HG03159 (cell line): Measurements from ENCODE around the gene COA8.

Source experiments
- ATAC-seq: cut with Tn5 transposase; IDR thresholded peaks from one replicate; pipeline ENCODE4 v1.9.1; 2021; ENCODE audit warnings: mild to moderate bottlenecking, moderate library complexity; ENCODE audit not compliant: unreplicated experiment

The COA8 gene

DNA sequence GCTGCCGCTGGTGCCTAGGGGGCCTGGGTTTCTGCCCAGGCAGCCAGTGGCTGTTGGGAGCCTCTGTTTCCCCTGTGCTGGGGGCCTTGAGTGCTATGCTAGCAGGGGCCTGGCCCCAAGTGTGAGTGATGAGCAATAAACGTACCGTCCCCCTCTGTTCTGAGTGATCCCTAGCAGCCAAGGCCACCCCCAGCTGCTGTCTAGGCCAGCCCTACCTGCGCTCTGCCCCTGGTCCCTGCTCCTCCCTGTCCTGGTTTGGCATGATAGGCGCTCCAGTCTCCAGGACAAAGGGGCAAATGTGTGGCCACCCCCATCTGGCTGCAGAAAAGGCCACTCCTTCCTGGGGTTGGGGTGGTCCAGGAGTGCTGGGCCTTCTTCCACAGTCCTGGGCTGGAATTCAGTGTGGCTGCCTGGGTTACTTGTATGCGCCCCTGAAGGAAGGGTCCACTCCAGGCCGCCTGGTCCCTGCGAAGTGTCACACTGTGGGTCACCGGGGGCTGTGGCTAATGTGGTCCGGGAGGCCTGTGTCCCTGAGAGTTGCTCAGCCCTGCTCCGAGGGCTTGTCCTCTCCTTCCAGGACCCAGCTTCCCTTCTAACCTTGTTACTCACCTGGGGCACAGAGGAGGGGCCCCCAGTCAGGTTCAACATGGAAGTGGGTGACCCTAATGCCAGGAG, 26.7 kb upstream of the COA8 start:
- no peak for ATAC-seq

DNA sequence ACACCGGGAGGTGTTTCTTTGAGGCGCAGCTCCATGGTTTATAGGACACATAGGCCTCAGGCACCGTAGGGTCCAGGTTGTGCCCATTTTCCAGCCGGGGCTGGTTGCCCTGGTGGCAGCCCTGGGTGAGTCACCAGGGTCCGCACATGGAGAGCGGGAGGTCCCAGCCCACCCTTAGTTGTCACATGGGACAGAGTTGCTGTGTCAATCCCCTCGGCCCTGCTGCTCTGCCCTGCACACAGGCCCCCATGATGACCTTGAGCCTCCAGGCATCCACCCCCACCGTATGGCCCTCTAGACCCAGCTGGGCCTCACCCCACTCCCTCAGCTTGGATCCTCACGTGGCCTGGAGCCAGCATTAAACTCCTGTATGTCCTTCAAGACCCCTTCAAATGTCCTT, 26.1 kb upstream of the COA8 start:
- no peak for ATAC-seq

DNA sequence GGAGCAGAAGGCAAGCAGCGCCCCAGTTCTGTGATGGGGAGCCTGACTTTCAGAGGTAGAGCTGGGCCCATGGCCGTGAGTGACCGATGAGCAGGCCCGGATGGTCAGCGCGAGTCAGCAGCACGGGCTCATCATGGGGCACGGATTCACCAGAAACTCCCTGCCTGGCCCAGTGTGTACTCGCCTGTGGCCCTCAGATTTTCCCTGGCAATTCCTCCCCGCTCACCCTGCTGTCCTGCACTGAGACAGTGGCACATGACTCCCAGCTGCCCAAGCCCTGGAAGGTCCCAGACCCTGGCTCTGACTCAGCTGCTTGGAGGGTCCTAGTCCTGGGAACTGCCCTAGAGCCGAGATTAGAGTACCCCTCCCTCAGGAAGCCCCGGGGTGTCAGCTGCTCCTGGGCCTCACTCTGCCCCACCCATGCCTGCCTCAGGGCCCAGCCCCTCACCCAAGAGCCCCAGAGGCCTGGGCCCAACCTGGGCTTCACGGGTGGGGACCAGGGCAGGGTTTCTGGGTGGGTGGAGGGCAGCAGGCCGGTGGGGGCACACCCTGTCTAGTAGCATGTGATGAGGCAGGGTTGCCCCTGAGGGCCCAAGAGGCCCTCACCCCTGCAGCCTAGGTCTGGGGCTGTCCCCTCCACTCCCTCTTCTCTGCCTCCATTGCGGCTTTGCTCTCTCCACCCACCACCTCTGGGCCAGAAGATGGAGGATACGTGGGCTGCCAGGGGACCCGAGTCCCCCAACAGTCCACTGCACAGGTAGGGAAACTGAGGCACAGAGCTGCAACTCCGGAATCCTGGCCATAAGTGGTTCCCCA, 25.4 kb upstream of the COA8 start:
- no peak for ATAC-seq

DNA sequence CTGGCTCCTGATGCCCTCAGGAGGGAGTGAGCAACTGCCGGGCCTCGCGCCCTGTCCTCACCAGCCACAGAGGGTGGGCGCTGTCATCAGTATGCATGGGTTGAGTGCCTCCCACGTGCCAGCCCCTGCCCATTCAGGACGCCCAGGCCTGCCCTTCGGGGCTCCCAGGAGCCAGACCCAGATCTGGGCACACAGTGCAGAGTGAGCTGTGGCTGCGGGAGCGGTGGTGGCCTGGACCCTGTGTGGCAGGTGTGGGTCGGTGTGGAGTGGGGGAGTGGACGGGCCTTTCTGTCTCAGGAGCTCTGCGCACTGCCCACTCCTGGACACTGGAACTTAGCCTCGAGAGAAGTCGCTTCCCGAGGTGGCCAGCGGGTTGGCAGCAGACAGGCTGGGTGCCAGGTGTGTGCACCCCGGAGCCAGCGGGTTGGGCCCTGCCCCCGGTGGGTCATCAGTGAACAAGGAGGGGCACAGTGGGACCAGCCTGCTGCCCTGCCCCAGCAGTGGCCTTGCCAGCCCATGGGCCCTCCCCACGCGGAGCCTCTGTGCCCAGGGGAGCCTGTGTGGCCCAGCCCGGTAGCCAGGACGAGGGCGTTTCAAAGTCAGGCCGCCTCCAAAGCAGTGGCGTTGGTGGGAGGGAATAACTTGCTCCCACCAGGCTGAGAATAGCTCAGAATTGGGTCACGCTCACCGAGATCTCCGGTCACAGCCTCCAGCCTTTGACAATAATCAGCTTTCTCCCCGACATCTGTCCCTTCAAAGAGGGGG, 24.3 kb upstream of the COA8 start:
- no peak for ATAC-seq

DNA sequence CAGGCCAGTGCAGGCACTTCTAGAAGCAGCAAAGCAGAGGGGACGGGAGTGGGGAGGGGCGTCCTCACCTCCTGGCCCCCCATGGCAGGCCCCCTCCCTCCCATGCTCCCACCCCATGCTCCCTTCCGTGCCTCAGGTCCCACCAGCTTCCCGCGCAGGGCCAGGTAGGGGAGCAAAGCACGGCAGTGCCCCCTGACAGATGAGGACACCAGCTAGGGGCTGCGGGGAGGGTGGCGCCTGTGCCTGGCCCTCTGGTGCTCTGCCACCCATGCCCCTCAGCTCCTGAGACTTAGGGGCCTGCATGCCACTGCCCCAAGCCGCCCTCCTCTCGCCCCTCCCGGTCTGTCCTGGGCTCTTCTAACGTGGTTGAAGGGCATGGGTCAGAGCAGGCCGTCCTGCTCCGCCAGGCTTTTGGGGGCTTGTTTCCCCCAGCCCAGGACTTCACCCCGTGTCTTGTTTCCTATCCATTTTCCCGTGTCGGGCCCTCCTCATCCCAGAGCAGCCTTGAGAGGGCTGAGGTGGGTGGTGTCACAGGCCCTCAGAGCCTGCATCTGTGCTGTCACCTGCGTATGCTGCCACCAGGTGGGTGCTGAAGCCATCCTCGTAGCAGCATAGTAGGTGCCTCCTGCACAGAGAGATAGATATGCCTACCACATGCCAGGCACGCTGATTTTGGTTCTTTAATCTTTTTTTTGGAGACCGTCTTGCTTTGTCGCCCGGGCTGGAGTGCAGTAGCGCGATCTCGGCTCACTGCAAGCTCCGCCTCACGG, 23.5 kb upstream of the COA8 start:
- no peak for ATAC-seq

DNA sequence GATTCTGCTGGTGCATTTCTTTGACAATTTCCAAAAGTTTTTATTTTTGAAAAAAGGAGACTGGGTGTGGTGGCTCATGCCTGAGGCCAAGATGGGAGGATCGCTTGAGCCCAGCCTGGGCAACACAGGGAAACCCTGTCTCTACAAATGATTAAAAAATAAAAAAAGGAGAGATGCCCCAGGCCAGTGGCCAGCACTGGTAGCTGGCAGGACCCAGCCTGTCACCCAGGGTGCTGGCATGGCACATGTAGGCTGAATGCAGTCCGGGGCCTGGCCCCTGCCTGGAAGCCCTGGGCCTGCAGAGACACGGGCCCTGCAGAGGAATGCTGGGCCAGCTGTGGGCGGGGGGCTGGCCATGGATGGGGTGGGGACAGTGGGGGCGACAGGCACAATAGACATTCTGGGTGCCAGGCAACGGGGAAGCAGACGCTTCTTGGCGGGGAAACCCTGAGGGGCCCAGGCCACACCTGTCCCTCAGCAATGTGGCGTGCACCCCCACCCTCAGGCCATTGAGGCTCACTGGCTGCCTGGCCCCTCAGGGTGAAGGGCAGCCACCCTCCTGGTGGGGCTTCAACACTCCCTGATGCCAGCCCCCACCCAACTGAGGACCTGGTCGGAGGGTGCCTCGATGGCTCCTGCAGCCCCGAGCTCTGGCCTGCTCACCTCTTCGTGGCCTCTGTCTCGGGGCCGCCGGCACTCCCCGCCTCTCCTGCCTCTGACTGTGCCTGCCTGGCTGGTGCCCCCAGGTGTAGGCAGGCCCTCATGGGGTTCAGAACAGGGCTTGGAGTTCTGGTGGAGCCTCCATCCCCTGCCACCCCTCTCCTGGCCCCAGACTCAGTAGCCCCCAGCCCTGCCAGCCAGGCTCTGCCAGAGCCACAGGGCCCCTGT, 21.7 kb upstream of the COA8 start:
- ATAC-seq = no peak

DNA sequence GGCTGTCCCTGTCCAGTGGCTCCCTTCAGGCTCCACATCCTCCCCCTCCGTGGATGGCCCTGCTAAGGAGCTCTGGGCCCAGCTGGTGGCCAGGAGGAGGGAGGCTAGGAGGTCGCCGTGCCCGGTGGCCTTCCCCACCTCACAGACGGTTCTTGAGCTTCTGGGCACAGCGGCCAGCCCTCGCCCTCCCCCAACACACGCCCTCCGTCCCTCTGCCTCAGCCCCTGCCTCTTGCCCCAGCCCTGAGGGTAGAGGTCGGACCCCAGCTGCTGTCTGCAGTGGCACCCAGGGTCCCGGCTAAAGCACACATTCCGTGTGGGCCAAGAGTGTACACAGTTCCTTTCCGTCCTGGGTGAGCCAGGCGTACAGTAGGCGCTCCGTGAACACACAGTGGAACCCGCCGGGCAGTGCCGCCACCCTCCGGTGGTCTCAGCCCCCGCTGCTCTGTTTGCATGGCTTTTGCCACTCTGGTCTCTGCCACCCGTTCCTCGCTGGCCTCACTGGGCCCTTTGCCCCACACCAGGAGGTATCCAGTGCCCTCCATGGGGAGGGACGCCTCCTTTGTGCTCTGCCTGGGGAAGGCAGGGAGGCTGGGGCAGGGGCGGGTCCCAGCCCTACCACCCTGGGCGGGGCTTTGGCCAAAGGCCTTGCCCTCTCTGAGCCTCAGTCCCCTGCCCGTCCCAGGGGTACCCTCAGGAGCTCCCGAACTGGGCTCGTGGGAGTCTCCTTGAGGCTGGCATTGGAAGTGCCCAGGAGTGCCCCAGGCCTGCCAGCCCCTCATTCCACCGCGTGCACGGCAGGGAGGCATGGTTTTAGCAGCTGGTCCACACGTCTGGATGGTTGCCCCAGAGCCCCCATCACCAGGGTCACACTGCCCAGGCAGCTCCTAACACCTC, 20.8 kb upstream of the COA8 start:
- no peak for ATAC-seq

DNA sequence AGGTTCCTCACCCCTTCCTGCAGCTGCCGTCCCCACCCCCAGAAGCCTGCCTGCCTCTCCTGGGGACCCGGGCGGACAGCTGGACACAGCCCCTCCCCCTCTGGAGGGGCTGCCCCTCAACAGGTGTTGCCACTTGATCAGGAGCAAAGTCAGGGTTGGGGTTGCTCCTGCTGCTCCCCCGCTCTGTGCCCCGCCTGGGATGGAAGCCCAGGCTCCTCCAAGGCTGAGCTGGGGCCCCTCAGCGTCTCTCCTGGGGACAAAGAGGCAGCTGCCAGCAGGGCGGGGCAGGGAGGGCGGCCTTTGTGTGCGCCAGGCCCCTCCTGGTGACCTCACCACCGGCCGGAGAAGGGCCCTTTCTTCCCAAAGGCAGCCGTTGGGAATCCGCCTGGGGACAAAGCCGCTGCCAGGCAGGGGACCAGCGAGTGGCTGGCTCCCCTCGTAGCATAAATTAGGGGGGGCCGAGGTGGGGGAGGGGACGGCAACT, 20.1 kb upstream of the COA8 start:
- ATAC-seq = no peak

DNA sequence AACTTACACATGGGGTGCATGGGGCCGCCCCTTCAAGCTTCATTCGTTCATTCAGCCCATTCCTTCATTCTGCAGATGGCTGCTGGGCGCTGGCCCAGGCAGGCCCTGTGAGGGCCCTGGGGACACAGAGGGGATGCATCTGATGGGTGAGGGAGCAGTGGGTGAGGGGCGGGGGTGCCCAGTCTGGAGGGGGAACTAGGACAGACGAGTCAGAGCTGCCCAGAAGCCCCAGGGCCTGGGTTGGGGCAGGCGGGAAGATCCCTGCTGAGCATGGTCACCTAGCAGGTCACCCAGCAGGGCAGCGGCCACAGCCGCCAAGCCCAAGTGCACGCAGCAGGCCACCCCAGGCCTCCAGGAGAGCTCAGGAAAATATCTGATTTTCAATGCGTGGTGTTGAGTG, 19.6 kb upstream of the COA8 start:
- no peak for ATAC-seq

DNA sequence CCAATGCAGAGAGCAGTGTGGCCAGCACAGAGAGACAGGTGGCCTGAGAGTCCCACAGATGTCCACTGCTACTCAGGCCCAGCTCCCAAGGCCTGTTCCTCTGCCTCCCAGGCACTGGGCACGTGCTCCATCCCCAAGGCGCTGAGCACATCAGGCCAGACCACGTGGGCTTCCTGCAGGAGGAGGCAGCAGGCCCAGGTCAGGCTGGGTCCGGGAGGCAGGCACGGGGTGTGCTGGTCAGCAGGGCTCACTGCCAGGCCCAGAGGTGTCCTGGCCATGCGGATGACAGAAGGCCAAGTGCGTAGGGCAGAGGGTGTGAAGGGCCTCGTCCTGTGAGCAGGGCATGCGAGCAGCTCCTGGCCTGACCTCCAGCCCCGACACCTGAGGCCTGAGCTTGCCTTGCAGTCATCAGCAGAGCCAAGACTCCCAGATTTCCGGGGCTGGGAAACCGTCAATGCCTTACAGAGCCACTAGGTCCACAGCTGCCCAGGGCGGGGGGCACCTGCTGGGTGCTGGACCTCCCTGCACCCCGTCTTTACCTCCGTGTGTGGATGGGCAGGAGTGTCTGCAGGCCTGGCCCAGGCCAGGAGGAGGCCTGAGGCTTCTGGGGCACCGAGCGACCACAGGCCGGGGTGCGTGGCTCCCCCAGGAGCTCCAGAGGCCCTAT, 18.9 kb upstream of the COA8 start:
- ATAC-seq = no peak

DNA sequence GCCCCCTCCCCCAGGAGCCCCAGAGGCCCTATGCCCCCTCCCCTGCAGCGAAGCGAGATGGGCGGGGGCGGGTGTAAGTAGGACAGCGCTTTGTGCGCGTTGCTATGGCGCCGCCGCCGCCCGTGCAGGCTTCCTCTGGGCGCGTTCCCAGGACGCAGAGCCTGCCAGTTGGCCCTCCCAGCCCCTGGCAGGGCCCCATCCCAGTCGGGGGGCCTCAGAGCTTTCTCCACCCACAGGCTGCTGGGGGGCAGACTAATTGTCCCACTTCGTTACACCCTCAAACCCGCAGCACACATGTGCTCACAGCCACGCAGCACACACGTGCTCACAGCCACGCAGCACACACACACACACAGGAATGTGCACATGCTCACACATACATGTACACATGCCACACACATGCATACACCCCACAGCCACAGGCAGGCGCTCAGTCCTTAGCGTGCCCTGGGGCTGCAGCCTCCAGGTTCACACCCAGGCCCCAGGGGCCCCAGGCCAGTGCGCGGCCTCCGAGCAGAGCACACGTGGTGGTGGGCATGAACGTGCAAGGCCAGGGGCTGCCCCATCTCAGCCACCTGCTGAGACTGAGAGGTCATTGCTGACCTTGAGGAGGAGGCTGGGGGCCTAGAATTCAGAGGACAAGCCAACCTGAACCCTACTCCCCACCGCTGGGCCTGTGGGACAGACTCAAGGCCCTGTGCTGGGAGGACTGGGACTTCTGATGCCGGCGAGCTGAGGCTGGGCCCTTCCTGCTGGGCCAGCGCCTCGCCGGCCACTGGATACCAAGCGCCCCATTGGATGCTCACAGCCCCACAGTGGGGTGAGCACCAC, 18.2 kb upstream of the COA8 start:
- ATAC-seq = no peak

DNA sequence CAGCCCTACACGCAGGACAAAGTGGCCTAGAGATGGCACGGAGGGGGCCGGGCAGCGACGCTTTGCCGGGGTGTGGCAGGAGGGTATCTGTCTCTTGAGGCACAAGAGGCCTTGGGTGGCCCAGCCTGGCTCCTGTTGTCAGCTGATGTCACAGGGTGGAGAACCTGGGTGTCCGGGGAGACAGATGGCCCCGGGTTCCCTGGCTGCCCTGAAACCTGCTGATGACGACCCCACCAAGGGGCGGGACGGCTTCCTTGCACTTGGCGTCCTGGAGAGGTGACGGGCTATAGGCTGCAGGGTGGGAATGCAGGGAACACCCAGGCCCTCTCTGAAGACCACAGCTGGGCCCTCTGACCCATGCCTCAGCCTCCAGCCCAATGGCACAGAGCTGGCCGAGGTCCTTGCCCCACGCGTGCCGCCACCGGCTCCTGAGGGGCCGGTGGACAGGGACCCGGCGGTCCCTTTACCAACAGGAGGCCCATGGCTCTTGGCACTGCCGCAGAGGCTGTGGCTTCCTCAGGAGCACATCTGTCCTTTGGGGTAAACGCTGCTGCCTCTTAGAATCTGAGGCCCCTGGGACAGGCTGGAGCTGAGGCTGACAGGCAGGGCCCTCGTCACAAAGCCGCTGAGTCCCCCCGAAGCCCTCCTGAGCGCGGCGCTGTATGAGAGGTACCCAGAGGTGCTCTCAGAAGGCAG, 17.4 kb upstream of the COA8 start:
- no peak for ATAC-seq

DNA sequence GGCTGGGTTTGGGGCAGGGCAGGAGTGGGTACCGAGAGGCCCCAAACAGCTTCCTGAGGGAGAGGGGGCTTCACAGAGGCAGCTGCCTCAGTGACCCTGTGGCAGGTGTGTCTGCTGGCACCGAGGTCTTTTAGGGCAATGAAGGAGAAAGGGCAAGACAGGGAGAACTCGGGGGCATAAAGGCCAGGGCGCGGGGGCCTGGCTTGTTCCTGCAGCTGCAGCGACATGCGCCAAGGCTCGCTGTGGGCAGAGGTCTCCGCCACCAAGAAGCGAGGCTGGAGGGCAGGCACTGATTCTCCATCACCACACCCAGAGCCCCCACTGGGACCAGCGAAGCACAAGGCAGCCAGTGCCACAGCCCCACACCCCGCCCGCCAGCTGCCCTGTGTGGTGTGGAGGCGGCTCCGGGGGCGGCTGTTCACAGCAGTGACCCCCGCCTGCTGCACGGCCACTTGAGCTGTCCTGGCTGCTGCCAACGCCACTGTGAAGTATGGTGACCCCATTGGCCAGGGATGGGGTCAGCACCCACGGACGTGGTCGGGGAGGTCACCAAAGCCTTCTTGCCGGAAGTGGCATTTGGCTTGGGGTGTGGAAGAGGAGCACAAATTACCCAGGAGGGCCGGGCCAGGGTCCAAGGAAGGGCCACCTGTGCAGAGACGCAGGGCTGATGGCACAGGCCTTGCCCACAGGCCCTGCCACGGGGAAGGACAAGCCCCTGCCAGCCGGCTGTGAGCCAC, 16.7 kb upstream of the COA8 start:
- no peak for ATAC-seq

DNA sequence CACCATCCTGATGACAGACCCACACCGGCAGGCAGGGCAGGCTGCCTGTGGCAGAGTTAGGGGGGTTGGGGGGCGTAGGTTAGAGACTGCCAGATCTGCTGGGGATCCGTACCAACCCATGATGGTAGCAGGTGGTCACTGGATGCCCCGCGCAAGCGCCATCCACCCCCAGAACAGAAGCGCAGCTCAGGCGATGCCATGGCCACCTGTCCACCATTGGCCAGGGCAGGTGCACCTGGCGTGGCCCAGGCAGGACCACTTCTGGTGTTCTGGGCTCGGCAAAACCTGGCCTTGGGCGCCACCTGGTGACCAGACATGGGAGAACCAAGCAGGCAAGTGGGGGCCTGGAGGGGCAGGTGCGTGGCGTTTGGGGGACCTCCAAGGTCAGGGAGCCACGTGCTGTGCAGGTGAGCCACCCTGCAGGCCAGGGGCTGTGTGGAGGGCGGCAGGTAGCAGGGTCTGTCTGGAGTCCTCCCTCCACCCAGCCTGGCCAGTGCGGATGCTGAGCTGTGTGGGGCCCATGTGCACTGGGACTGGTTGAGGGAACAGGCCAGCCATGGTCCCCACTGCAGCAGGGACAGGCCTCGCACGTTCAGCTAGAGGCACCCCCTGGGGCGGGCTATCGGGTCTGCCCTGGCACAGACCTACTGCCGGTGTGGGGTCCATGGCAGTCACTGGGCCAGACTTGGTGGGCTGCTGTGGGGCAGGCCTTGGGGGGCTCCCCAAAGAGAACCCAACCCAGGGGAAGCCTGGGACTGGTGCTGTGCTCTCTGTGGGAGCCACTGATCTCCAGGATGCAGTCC, 15.9 kb upstream of the COA8 start:
- ATAC-seq = no peak

DNA sequence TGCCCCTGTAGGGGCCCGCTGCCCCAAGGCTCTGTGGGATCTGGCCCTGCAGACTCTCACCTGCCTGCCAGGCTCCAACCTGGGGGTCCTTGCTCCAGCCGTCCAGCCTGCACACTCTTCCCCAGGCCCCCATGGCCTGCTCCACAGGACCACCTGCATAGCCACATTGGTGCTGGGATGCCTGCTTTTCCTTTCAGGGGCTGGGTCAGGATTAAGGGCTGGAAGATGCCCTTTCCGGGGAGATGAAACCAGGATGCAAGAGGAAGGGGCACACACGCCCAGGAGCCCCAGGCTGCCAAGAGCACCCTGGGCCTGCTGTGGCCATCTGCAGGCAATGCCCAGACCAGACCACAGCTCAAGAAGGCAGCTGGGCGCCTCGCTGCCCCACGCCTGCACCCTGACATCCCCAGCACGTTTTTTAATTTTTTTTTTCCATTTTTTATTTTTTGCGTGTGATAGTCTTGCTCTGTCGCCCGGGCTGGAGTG, 15.3 kb upstream of the COA8 start:
- ATAC-seq = no peak
